Neural progenitor cell (in vitro differentiated cells): ENCODE measurements around the gene VAPB. TPM values are rescaled to one million over a fixed set of nuclear protein-coding genes. Genes with fewer than 3 reads are reported as not detected.

Experiments
- DNase-seq: peaks from one replicate; pipeline ENCODE4 v3.0.0-alpha.2; 2016; ENCODE audit warnings: low spot score
- H2AFZ ChIP-seq: fragments of 200-600 bp; sonication (generic); replicated peaks from 2 replicates; pipeline ENCODE4 v1.6.1; 2016; ENCODE audit warnings: antibody characterized with exemption
- H3F3A ChIP-seq: fragments of 200-600 bp; sonication (generic); 2 replicates; pipeline ENCODE4 v1.6.1; 2016; ENCODE audit warnings: antibody characterized with exemption, low read depth
- H3K27ac ChIP-seq: fragments of 200-600 bp; sonication (generic); 2 replicates; pipeline ENCODE4 v1.5.1; 2016; ENCODE audit warnings: mild to moderate bottlenecking
- H3K27me3 ChIP-seq: fragments of 200-600 bp; sonication (generic); 2 replicates; pipeline ENCODE4 v1.6.1; 2016; ENCODE audit warnings: mild to moderate bottlenecking, moderate library complexity
- H3K36me3 ChIP-seq: fragments of 200-600 bp; sonication (generic); 2 replicates; pipeline ENCODE4 v1.5.1; 2016
- H3K4me1 ChIP-seq: fragments of 200-600 bp; sonication (generic); 2 replicates; pipeline ENCODE4 v1.6.1; 2016; ENCODE audit warnings: mixed run types
- H3K4me2 ChIP-seq: fragments of 200-600 bp; sonication (generic); 2 replicates; pipeline ENCODE4 v1.6.1; 2016
- H3K4me3 ChIP-seq: fragments of 200-600 bp; sonication (generic); 2 replicates; pipeline ENCODE4 v1.5.1; 2016
- H3K79me2 ChIP-seq: fragments of 200-600 bp; sonication (generic); 2 replicates; pipeline ENCODE4 v1.6.1; 2016; ENCODE audit warnings: low read depth
- H3K9ac ChIP-seq: fragments of 200-600 bp; sonication (generic); 2 replicates; pipeline ENCODE4 v1.6.1; 2016
- H3K9me3 ChIP-seq: fragments of 200-600 bp; sonication (generic); 2 replicates; pipeline ENCODE4 v1.5.1; 2016; ENCODE audit warnings: low read depth
- H4K20me1 ChIP-seq: fragments of 200-600 bp; sonication (generic); 2 replicates; pipeline ENCODE4 v1.6.1; 2016; ENCODE audit warnings: low read depth
- H3K27ac Mint-ChIP-seq: 3 replicates; pipeline ENCODE4 v1.8.0; 2021; ENCODE audit warnings: mixed read lengths
- H3K27me3 Mint-ChIP-seq: 2 replicates; pipeline ENCODE4 v1.8.0; 2022; ENCODE audit warnings: low read depth, mild to moderate bottlenecking, inconsistent platforms, moderate library complexity, mixed read lengths; ENCODE audit not compliant: insufficient read depth
- H3K36me3 Mint-ChIP-seq: 3 replicates; pipeline ENCODE4 v1.8.0; 2021; ENCODE audit warnings: mixed read lengths
- H3K4me1 Mint-ChIP-seq: 3 replicates; pipeline ENCODE4 v1.8.0; 2021; ENCODE audit warnings: mixed read lengths
- H3K4me3 Mint-ChIP-seq: 3 replicates; pipeline ENCODE4 v1.8.0; 2021; ENCODE audit warnings: mild to moderate bottlenecking, moderate library complexity, mixed read lengths
- H3K9me3 Mint-ChIP-seq: 3 replicates; pipeline ENCODE4 v1.8.0; 2020; ENCODE audit warnings: mixed read lengths
- CTCF ChIP-seq: fragments of 200-600 bp; sonication (generic); IDR thresholded peaks from 2 replicates; pipeline ENCODE4 v1.5.1; 2017; ENCODE audit warnings: antibody characterized with exemption, mild to moderate bottlenecking
- EZH2 ChIP-seq: fragments of 200-600 bp; sonication (generic); IDR thresholded peaks from 2 replicates; pipeline ENCODE4 v1.6.1; 2017; ENCODE audit warnings: antibody characterized with exemption, mild to moderate bottlenecking, moderate library complexity
- EZH2phosphoT487 ChIP-seq: fragments of 200-600 bp; sonication (generic); IDR thresholded peaks from 2 replicates; pipeline ENCODE4 v1.6.1; 2017; ENCODE audit warnings: antibody characterized with exemption
- total RNA-seq: library from RNA; depleted of rRNA; stranded (reverse); fragments of >200 nt; gene quantifications from 2 replicates; pipeline ENCODE4 v1.2.3, GENCODE V29; 2015; ENCODE audit warnings: low replicate concordance

Gene VAPB
- total RNA-seq, 1 donor from 2014 or later = 31.9 TPM

- Mint-ChIP-seq H3K4me1 (peaks cover 3% of the 10 kb centered on the region), H3K36me3 (no peaks in the 10 kb centered on the region), H3K27ac (no peak overlapping the region), H3K9me3 (no peaks in the 10 kb centered on the region), H3K27me3 (peaks cover 9% of the 10 kb centered on the region), H3K4me3 (no peak overlapping the region)
- H3K79me2 ChIP-seq = no peaks in the 10 kb centered on the region
- peaks cover 5% of the 10 kb centered on the region for H3K4me1 ChIP-seq
- no peak for DNase-seq
- TF ChIP-seq EZH2phosphoT487 (no peak), EZH2 (no peak), CTCF (no peak)
- no peak overlapping the region for H3K27ac ChIP-seq
- H3K9ac ChIP-seq = no peak overlapping the region
- H3K4me3 ChIP-seq = no peak overlapping the region
- H4K20me1 ChIP-seq = no peaks in the 10 kb centered on the region
- no peaks in the 10 kb centered on the region for H3K9me3 ChIP-seq
- no peak overlapping the region for H3K4me2 ChIP-seq
- H2AFZ ChIP-seq = no peak overlapping the region
- no peaks in the 10 kb centered on the region for H3F3A ChIP-seq
- H3K36me3 ChIP-seq = no peaks in the 10 kb centered on the region
- H3K27me3 ChIP-seq = no peaks in the 10 kb centered on the region
These were observed 78.8 kb downstream of the VAPB start for GRCh38 chr20:58467572-58468527.

GRCh38 chr20:58469616-58470015 is 80.6 kb downstream of the VAPB start:
- Histone ChIP-seq H2AFZ (no peak overlapping the region), H3F3A (no peaks in the 10 kb centered on the region), H3K4me2 (no peak overlapping the region), H3K4me3 (no peak overlapping the region), H3K9me3 (no peaks in the 10 kb centered on the region), H3K79me2 (no peaks in the 10 kb centered on the region), H3K27ac (no peak overlapping the region), H3K4me1 (peaks cover 5% of the 10 kb centered on the region), H3K36me3 (no peaks in the 10 kb centered on the region), H3K27me3 (no peaks in the 10 kb centered on the region), H4K20me1 (no peaks in the 10 kb centered on the region), H3K9ac (no peak overlapping the region)
- Mint-ChIP-seq H3K9me3 (no peaks in the 10 kb centered on the region), H3K4me3 (no peak overlapping the region), H3K27me3 (peaks cover 9% of the 10 kb centered on the region), H3K4me1 (no peaks in the 10 kb centered on the region), H3K36me3 (no peaks in the 10 kb centered on the region), H3K27ac (no peak overlapping the region)
- DNase-seq = no peak
- TF ChIP-seq EZH2 (no peak), CTCF (no peak)

GRCh38 chr20:58470336-58471192 is 81.5 kb downstream of the VAPB start:
- H3K27ac Mint-ChIP-seq = no peak overlapping the region

More at GRCh38 chr20:58470336-58471192, 81.5 kb downstream of the VAPB start:
- H3K4me3 ChIP-seq = no peak overlapping the region
- no peaks in the 10 kb centered on the region for H4K20me1 ChIP-seq
- Mint-ChIP-seq H3K9me3 (no peaks in the 10 kb centered on the region), H3K4me1 (no peaks in the 10 kb centered on the region), H3K27me3 (peaks cover 9% of the 10 kb centered on the region), H3K4me3 (no peak overlapping the region), H3K36me3 (no peaks in the 10 kb centered on the region)
- no peak for DNase-seq
- no peaks in the 10 kb centered on the region for H3K4me1 ChIP-seq
- no peaks in the 10 kb centered on the region for H3K36me3 ChIP-seq
- no peaks in the 10 kb centered on the region for H3K9me3 ChIP-seq
- no peak overlapping the region for H3K9ac ChIP-seq
- no peak overlapping the region for H2AFZ ChIP-seq
- TF ChIP-seq EZH2 (no peak), EZH2phosphoT487 (no peak), CTCF (no peak)
- H3K27ac ChIP-seq = no peak overlapping the region
- no peaks in the 10 kb centered on the region for H3F3A ChIP-seq
- no peaks in the 10 kb centered on the region for H3K79me2 ChIP-seq
- H3K27me3 ChIP-seq = no peaks in the 10 kb centered on the region
- H3K4me2 ChIP-seq = no peak overlapping the region
